Activated T-helper 1 cell treated with Interleukin-2 at 50 U/mL for 16 hours (primary cell): Measurements from ENCODE around the gene DNAH2.
"Not testable (repeated sequence)": the region's sequence is repeated elsewhere in the genome, so short reads cannot be mapped to it uniquely, and the experiment has no call there.

Source experiments
- DNase-seq: peaks from one replicate; pipeline ENCODE4 v3.0.0-alpha.2; 2020; ENCODE audit warnings: low read depth

Gene DNAH2

GRCh38 chr17:7780736-7781135 lies 63.2 kb downstream of the DNAH2 start:
- DNase-seq, result no peak

- no peak for DNase-seq
Observed at GRCh38 chr17:7781429-7781828, 63.9 kb downstream of the DNAH2 start.

GRCh38 chr17:7782240-7782639 lies 64.7 kb downstream of the DNAH2 start:
- DNase-seq, result no peak

GRCh38 chr17:7786866-7787265 lies 69.3 kb downstream of the DNAH2 start:
- DNase-seq, result no peak

GRCh38 chr17:7789131-7789530 lies 71.6 kb downstream of the DNAH2 start:
- DNase-seq, result no peak

- no peak for DNase-seq
Observed at GRCh38 chr17:7790150-7790549, 72.6 kb downstream of the DNAH2 start.

- no peak for DNase-seq
Observed at GRCh38 chr17:7792611-7793010, 75.1 kb downstream of the DNAH2 start.

GRCh38 chr17:7794075-7794663 lies 76.6 kb downstream of the DNAH2 start:
- no peak for DNase-seq

GRCh38 chr17:7797976-7798375 lies 80.4 kb downstream of the DNAH2 start:
- DNase-seq, result no peak

- DNase-seq, result no peak
Observed at GRCh38 chr17:7798839-7799238, 81.3 kb downstream of the DNAH2 start.

GRCh38 chr17:7803981-7804380 lies 86.4 kb downstream of the DNAH2 start:
- no peak for DNase-seq

GRCh38 chr17:7806587-7806986 lies 89.0 kb downstream of the DNAH2 start:
- DNase-seq, result no peak

- DNase-seq, result no peak
Observed at GRCh38 chr17:7807206-7807605, 89.7 kb downstream of the DNAH2 start.

GRCh38 chr17:7809086-7809790 lies 91.7 kb downstream of the DNAH2 start:
- DNase-seq, result no peak

GRCh38 chr17:7809791-7810343 lies 92.3 kb downstream of the DNAH2 start:
- DNase-seq, result not testable (repeated sequence)

- DNase-seq, result no peak
Observed at GRCh38 chr17:7811251-7811650, 93.7 kb downstream of the DNAH2 start.

- no peak for DNase-seq
Observed at GRCh38 chr17:7814969-7815368, 97.4 kb downstream of the DNAH2 start.

GRCh38 chr17:7816926-7817642 lies 99.5 kb downstream of the DNAH2 start:
- no peak for DNase-seq

GRCh38 chr17:7817643-7817964 lies 100.1 kb downstream of the DNAH2 start:
- DNase-seq, result no peak

GRCh38 chr17:7818026-7818425 lies 100.5 kb downstream of the DNAH2 start:
- DNase-seq, result no peak

GRCh38 chr17:7818746-7819645 lies 101.5 kb downstream of the DNAH2 start:
- no peak for DNase-seq

- no peak for DNase-seq
Observed at GRCh38 chr17:7820231-7820630, 102.7 kb downstream of the DNAH2 start.
